ENCODE data around the gene KCNMB2.

DNA sequence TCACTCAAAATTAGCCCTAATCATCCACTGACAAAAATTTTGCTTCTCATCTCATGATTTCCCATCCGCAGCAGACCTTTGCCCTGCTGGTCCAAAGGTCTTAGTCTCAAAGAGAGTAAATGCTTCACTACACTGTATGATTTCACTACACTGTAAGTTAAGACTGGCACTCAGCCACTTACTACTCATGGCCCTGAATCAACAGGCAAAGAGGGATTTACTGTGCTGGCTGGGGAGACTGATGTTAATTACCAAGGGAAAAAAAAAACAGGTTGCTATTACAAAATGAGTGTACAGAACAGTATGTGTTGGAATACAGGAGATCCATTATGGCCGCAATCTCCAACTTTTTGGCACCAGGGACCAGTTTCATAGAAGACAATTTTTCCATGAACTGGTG lies 320.6 kb downstream of the KCNMB2 start:
- TF ChIP-seq, protein P1, sequence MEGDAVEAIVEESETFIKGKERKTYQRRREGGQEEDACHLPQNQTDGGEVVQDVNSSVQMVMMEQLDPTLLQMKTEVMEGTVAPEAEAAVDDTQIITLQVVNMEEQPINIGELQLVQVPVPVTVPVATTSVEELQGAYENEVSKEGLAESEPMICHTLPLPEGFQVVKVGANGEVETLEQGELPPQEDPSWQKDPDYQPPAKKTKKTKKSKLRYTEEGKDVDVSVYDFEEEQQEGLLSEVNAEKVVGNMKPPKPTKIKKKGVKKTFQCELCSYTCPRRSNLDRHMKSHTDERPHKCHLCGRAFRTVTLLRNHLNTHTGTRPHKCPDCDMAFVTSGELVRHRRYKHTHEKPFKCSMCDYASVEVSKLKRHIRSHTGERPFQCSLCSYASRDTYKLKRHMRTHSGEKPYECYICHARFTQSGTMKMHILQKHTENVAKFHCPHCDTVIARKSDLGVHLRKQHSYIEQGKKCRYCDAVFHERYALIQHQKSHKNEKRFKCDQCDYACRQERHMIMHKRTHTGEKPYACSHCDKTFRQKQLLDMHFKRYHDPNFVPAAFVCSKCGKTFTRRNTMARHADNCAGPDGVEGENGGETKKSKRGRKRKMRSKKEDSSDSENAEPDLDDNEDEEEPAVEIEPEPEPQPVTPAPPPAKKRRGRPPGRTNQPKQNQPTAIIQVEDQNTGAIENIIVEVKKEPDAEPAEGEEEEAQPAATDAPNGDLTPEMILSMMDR (IDR thresholded peaks at IDR 0.05) = no peak
- TF ChIP-seq POLR2A (IDR thresholded peaks at IDR 0.05) = no peak
- TF ChIP-seq EP300 (IDR thresholded peaks at IDR 0.05; ENCODE audit: low read depth) = no peak

Data from transverse colon (tissue), 3 donors.